HUES48 (cell line): ENCODE data around the gene MBOAT1.

Experiments
- H3K27ac ChIP-seq: one replicate; pipeline ENCODE4 v1.7.0; 2013; ENCODE audit warnings: low read depth, low read length, inconsistent platforms
- H3K27me3 ChIP-seq: 2 replicates; pipeline ENCODE4 v1.6.1; 2013; ENCODE audit warnings: mild to moderate bottlenecking, low read length; ENCODE audit not compliant: control insufficient read depth, insufficient read depth
- H3K36me3 ChIP-seq: 2 replicates; pipeline ENCODE4 v1.6.1; 2013; ENCODE audit warnings: low read length; ENCODE audit not compliant: control insufficient read depth, insufficient read depth
- H3K4me1 ChIP-seq: 2 replicates; pipeline ENCODE4 v1.6.1; 2013; ENCODE audit warnings: mild to moderate bottlenecking, low read length; ENCODE audit not compliant: control insufficient read depth, insufficient read depth
- H3K4me3 ChIP-seq: 2 replicates; pipeline ENCODE4 v1.5.1; 2013; ENCODE audit warnings: mild to moderate bottlenecking, low read depth, low read length
- H3K9ac ChIP-seq: 2 replicates; pipeline ENCODE4 v1.6.1; 2013; ENCODE audit warnings: mild to moderate bottlenecking, low read depth, low read length, moderate library complexity
- H3K9me3 ChIP-seq: 2 replicates; pipeline ENCODE4 v1.6.1; 2013; ENCODE audit warnings: low read length; ENCODE audit not compliant: control insufficient read depth, insufficient read depth

The MBOAT1 gene

GRCh38 chr6:20129290-20130088, 82.8 kb downstream of the MBOAT1 start:
- Histone ChIP-seq H3K4me1 (peaks cover 11% of the 10 kb centered on the region), H3K27ac (no peak overlapping the region), H3K9ac (no peak overlapping the region)

GRCh38 chr6:20128018-20128417, 84.3 kb downstream of the MBOAT1 start:
- Histone ChIP-seq H3K36me3 (0 out of 2 replicates have a peak, but pooled peaks cover 7% of the 10 kb centered on the region), H3K9me3 (no peaks in the 10 kb centered on the region), H3K27ac (no peak overlapping the region), H3K9ac (no peak overlapping the region), H3K4me3 (no peak overlapping the region), H3K27me3 (no peaks in the 10 kb centered on the region), H3K4me1 (peaks cover 9% of the 10 kb centered on the region)

More at GRCh38 chr6:20129290-20130088, 82.8 kb downstream of the MBOAT1 start:
- no peak overlapping the region for H3K4me3 ChIP-seq
- H3K9me3 ChIP-seq = no peaks in the 10 kb centered on the region
- no peaks in the 10 kb centered on the region for H3K27me3 ChIP-seq
- H3K36me3 ChIP-seq = 0 out of 2 replicates have a peak, but pooled peaks cover 1% of the 10 kb centered on the region

- H3K9me3 ChIP-seq = no peaks in the 10 kb centered on the region
- H3K27me3 ChIP-seq = no peaks in the 10 kb centered on the region
- 0 out of 2 replicates have a peak, but pooled peaks cover 7% of the 10 kb centered on the region for H3K36me3 ChIP-seq
- peak overlapping the region; percentile 55 for H3K27ac ChIP-seq
- H3K4me3 ChIP-seq = no peak overlapping the region
- no peak overlapping the region for H3K9ac ChIP-seq
- peaks cover 9% of the 10 kb centered on the region for H3K4me1 ChIP-seq
These were observed 85.2 kb downstream of the MBOAT1 start for GRCh38 chr6:20126789-20127653.

GRCh38 chr6:20126102-20126752, 86.0 kb downstream of the MBOAT1 start:
- Histone ChIP-seq H3K9me3 (no peaks in the 10 kb centered on the region), H3K4me1 (peaks cover 9% of the 10 kb centered on the region), H3K27me3 (no peaks in the 10 kb centered on the region), H3K36me3 (0 out of 2 replicates have a peak, but pooled peaks cover 7% of the 10 kb centered on the region), H3K9ac (no peak overlapping the region), H3K27ac (no peak overlapping the region), H3K4me3 (no peak overlapping the region)

GRCh38 chr6:20124545-20124944, 87.7 kb downstream of the MBOAT1 start:
- peaks cover 9% of the 10 kb centered on the region for H3K4me1 ChIP-seq
- H3K4me3 ChIP-seq = no peak overlapping the region
- H3K27ac ChIP-seq = no peak overlapping the region
- no peaks in the 10 kb centered on the region for H3K9me3 ChIP-seq
- H3K9ac ChIP-seq = no peak overlapping the region
- no peaks in the 10 kb centered on the region for H3K27me3 ChIP-seq
- H3K36me3 ChIP-seq = 0 out of 2 replicates have a peak, but pooled peaks cover 7% of the 10 kb centered on the region

GRCh38 chr6:20119485-20119884, 92.8 kb downstream of the MBOAT1 start:
- Histone ChIP-seq H3K27me3 (no peaks in the 10 kb centered on the region), H3K4me1 (peaks cover 5% of the 10 kb centered on the region; the same call in 1 of the 2 replicates), H3K9ac (no peak overlapping the region)

GRCh38 chr6:20118892-20119291, 93.4 kb downstream of the MBOAT1 start:
- peaks cover 5% of the 10 kb centered on the region; the same call in 1 of the 2 replicates for H3K4me1 ChIP-seq
- no peak overlapping the region for H3K27ac ChIP-seq
- no peaks in the 10 kb centered on the region for H3K27me3 ChIP-seq
- H3K9ac ChIP-seq = no peak overlapping the region
- no peaks in the 10 kb centered on the region for H3K9me3 ChIP-seq
- H3K4me3 ChIP-seq = no peak overlapping the region
- H3K36me3 ChIP-seq = no peaks in the 10 kb centered on the region; the same call in 1 of the 2 replicates

More at GRCh38 chr6:20119485-20119884, 92.8 kb downstream of the MBOAT1 start:
- Histone ChIP-seq H3K27ac (no peak overlapping the region), H3K36me3 (peaks cover 6% of the 10 kb centered on the region; the same call in 1 of the 2 replicates), H3K9me3 (no peaks in the 10 kb centered on the region), H3K4me3 (no peak overlapping the region)

- H3K36me3 ChIP-seq = no peaks in the 10 kb centered on the region; the same call in 1 of the 2 replicates
- no peaks in the 10 kb centered on the region for H3K27me3 ChIP-seq
- peaks cover 5% of the 10 kb centered on the region; the same call in 1 of the 2 replicates for H3K4me1 ChIP-seq
- H3K9me3 ChIP-seq = no peaks in the 10 kb centered on the region
- no peak overlapping the region for H3K27ac ChIP-seq
- H3K9ac ChIP-seq = no peak overlapping the region
- no peak overlapping the region for H3K4me3 ChIP-seq
These were observed 94.8 kb downstream of the MBOAT1 start for GRCh38 chr6:20117474-20117873.

GRCh38 chr6:20116792-20117191, 95.5 kb downstream of the MBOAT1 start:
- Histone ChIP-seq H3K4me1 (peaks cover 5% of the 10 kb centered on the region; the same call in 1 of the 2 replicates), H3K36me3 (no peaks in the 10 kb centered on the region; the same call in 1 of the 2 replicates), H3K9me3 (no peaks in the 10 kb centered on the region), H3K27ac (no peak overlapping the region), H3K9ac (no peak overlapping the region), H3K4me3 (no peak overlapping the region), H3K27me3 (no peaks in the 10 kb centered on the region)

GRCh38 chr6:20115246-20115980, 96.9 kb downstream of the MBOAT1 start:
- H3K36me3 ChIP-seq = no peaks in the 10 kb centered on the region; the same call in 1 of the 2 replicates
- no peak overlapping the region for H3K9ac ChIP-seq
- H3K9me3 ChIP-seq = no peaks in the 10 kb centered on the region
- no peaks in the 10 kb centered on the region for H3K27me3 ChIP-seq
- H3K27ac ChIP-seq = no peak overlapping the region
- no peak overlapping the region for H3K4me3 ChIP-seq
- H3K4me1 ChIP-seq = peaks cover 5% of the 10 kb centered on the region; the same call in 1 of the 2 replicates
